Esophagus mucosa (tissue), 1 donor: ENCODE results near the gene FLRT1. TPM values are rescaled to one million over a fixed set of nuclear protein-coding genes. Genes with fewer than 3 reads are reported as not detected.
A peak's percentile ranks its signal among the peaks of the same experiment; 100 is the strongest.

Source experiments
- ATAC-seq: fragments of 200-7000 bp; cut with Tn5 transposase; one replicate; pipeline ENCODE4 v1.9.1; 2020
- total RNA-seq: library from RNA; stranded (reverse); gene quantifications from one replicate; pipeline ENCODE4 v1.2.4, GENCODE V29; 2023
- donor health status: DM: yes; HTN: yes; CAD: no.

The FLRT1 gene
- total RNA-seq, 1 donor from 2014 or later, result not detected

DNA sequence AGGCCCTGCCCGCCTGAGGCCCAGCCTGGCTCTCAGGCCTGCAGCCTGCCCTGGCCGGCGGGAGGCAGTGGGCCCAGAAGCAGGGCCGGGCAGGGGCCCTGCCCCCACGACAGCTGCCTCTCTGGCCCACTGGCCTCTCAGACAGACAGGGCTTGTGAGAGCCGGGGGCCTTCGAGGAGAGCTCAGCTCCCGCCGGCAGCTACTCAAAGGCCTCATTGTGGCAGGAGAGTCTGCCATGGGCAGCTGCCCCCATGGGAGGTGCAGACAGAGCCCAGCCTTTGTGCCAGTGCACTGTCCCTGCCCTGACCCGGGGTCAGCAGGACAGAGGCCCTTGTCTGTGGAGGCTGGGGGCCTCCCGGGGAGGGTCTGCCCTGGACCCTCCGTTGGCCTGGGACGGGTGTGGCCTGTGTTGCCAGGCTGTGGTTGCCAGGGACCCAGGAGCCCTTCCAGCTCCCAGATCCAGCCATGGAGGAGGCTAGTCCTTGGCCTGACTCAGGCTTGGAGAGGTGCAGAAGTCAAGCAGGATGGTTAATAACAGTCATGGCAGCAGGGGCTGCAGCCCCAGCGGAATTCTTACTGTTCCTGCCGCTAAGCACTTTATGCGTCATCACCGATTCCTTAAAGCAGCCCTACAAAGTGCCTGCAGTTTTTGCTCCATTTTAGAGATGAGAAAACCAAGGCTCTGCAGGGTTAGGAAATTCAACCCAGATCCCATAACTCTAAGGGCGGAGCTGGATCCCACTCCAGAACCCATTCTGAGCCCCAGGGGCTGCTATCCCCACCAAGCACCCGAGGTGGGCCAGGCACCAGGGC lies 12.5 kb downstream of the FLRT1 start:
- no peak for ATAC-seq

DNA sequence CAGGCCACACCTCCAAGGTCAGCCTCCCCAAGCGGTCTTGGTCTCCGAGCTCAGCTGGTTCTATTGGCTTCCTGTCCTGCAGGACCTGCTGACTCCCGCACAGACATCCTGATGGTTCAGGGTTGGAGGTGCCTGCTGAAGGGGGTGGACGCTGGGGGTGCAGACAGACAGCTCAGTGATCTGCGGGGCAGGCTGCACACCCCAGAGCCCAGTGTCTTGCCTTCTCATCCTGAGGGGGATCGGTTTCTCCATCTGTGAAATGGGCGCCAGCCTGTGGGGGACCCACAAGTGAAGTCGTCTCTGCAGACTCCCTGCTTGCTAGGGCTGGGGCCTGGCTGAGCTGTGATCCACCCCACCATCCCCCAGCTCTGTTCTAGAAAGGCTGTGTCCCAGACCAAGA lies 13.8 kb downstream of the FLRT1 start:
- ATAC-seq, result no peak

DNA sequence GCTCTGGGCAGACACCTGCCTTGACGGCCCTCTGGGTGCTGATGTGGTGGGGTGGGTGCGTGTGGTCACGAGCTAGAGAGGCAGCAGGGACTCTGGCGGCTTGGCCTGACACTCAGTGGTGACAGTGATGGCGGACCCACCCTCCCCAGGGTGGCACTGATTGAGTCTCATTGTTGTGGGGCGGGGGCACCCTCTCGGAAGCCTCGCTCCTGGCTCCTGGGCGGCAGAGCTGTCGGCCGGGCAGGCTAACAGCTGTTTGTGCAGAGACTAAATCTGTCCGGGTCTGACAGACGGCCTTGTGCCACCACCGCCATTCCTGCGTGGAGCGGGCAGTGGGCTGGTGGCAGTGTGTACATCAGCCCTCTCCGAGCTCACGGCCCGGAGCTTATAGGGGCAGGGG lies 15.6 kb downstream of the FLRT1 start:
- no peak for ATAC-seq

- ATAC-seq, result no peak
These were observed 16.7 kb downstream of the FLRT1 start for GRCh38 chr11:64052436-64052835.

DNA sequence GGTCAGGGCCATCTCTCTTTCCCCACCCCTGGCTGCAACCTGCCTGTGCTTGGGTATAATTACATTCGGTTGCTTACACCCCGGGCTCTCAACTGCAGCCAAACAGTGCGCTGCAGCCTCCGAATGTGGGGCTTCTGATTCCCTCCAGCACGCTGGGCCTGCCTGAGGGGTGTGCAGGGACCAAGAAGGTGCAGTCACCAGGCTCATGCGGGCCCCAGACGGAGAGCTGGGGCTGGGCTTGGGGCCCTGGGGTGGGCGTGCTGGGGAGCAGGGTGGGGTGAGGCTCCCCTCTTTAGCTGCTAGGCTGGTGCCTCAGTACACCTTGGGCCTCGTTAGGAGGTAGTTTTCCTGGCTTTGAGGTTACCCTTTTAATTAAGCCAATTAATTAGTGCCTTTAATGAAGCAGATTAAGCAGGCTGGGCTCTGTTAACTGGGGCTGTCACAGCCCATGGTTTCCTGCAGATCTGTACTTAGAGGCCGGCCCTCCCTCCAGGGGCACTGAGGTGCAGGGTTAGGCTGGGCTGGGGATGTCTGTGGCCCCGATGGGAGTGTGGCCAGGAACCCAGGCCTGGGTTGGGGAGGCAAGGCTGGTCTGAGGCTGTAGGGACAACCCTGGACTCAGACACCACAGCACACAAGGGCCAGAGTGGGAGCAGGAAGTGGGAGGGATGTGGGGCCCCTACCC lies 17.3 kb downstream of the FLRT1 start:
- ATAC-seq, result no peak

DNA sequence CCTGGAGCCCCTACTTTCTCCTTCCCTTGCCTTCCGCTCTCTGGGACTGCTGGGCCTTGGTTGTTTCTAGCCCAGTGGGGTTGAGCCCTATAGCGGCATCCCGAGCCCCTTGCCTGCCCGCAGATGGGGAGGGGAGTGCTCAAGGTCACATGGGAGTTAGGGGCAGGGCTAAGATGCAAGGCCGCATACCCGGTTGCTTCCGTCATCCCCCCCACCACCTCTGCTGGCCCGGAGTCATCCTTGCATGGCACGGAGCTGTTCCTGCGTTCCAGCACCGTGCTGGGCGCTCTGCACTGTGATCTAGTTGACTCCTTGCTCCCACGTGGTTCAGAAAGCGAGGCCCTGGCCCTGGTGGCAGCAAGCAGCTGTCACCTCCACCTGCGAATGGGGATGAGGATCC lies 18.0 kb downstream of the FLRT1 start:
- ATAC-seq, result no peak

DNA sequence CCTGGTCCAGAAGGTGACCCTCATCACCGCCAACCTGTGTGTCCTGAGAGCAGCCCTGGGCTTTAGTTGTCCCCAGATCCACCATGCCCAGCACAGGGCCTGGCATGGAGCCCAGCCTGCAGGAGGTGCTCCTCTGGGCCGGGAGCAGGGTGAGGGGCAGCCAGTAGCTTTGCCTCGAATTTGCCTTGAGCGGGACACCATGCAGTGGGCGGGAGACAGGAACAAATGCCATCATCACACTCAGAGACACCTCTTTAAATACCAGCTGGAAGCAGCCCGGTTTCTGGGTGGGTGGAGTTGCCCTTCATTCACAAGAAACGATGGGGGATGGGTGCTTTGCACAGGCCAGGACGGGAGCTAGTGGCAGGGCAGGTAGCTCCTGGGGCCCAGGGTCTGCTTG lies 19.3 kb downstream of the FLRT1 start:
- no peak for ATAC-seq

- no peak for ATAC-seq
These were observed 20.6 kb downstream of the FLRT1 start for GRCh38 chr11:64056213-64056785.

DNA sequence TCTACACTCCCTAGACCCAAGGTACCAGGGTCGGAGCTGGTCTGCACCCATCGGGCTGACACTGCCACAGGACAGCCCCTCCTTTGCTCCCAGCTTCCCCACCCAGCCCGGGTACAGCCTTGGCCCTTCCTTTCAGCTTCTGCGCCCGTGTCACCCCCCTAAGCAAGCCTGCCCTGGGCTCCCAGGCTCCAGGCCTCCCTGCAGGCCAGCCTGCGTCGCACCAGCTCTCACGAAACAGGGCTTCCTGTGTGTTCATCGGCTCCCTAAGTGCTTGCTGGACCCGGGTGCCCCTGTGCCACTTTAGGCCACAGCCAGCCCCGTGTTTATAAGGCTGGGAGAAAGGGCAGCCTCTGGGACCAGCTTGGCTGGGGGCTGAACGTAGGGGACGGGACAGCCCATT lies 21.1 kb downstream of the FLRT1 start:
- no peak for ATAC-seq

DNA sequence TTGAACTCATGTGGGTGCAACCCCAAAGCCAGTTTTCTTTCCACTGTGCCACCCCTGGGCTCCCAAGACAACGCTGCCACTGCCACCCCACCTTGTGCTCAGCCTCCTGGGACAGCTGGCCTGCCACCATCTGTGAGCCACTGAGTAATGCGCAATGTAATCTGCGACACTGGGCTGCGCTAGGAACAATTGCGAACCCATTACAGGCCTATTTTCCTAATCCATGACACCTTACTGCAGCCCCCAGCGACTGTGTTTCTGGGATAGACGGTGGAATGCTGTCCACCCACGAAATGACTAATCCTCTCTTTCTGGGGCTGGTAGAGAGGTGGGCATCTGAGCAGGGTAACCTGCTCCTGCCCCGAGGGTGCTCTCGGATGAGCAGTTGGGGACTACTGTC lies 22.2 kb downstream of the FLRT1 start:
- no peak for ATAC-seq

DNA sequence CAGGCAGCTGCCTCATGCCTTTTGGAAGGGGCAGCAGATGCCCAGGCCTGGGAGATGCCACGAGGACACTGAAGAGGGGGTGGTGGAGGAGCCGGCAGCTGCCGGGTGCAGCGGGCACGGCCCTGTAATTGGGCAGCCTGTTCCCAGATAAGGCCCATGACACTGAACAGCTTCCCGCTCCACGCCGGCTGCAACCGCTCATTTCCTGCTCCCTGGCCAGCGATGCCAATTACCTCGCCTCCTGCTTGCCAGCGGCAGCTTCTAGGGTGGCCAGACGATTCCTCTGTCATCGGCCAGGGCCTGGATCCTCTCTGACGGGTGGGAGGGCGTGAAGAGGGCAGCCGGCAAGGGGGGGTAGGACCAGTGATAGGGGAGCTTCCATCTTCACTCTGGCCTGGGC lies 22.8 kb downstream of the FLRT1 start:
- ATAC-seq, result no peak

GRCh38 chr11:64059339-64060140 lies 23.8 kb downstream of the FLRT1 start:
- ATAC-seq, result no peak

DNA sequence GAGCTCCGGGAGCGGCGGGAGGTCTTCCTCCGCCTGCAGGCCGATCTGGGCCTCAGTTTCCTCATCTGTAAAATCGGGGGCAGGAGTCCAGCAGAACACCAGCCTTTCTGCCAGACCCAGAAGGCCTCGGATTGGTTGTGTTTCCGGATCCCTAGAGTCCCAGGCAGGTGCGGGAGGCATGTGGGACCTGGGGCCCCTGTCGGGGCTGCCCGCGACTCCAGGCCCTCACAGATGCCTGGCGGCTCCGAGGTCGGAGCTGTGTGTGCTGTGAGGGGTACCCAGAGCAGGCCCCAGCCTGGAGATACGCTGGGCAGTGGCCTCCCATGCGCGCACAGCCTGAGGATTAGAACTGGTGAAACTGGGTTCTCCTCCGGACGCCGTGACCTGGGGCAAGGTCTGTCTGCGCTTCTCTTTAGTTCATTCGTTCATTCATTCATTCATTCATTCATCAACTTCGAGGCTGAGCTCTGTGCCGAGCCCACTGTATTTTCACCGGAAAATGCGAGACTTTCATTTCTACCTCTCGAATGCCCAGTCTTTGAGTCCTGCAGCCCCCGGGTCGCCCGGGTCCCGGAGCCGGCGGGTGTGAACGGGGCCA lies 24.6 kb downstream of the FLRT1 start:
- ATAC-seq, result no peak

DNA sequence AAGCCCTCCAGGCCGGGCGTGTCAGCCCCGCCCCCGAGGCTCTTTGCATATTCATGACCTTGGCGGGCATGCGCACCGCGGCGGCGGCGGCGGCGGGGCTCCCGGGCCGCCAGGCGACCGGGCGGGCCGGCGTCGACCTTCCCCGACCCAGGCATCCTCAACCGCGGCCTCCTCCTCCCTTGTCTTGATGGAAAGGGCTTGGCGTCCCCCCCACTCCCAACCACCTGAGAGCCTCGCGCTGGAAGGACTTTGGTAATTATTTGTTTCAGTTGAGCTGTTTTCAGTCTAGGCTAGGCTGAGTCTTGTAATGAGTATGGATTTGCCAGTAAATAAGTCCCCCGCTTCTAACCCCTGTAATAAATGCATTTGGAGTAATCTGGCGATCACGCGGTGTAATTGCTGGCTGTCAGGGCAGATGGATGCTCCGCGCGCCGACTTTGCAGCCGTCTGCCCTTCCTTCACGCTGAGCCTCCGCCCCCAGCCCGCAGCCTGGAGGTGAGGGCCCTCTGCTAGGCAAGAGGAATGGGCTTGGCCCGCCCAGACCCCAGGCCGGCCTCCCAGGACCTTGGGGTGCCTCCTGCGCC lies 25.2 kb downstream of the FLRT1 start:
- no peak for ATAC-seq

GRCh38 chr11:64062185-64063039 lies 26.7 kb downstream of the FLRT1 start:
- no peak for ATAC-seq

DNA sequence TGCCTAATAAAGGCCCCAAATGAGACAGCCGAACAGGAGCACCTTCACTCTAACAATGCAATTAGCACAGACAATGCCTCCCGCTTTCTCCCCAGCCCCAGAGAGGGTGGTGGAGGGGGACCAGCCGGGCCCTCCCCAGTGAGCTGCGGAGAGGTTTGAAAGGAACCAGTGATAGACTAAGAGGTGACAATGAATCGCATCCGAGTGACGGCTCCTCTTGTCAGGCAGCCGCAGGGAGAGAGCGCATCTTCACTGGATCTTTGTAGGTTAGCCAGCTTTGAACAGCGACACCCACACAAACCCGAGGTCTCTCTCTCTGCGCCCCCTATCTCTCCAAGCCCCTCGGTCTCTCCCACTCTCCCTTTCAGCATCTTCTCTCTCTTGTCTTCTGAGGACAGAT lies 28.0 kb downstream of the FLRT1 start:
- ATAC-seq, result no peak

- peak; percentile 45 for ATAC-seq
These were observed 28.8 kb downstream of the FLRT1 start for GRCh38 chr11:64064374-64065140.

DNA sequence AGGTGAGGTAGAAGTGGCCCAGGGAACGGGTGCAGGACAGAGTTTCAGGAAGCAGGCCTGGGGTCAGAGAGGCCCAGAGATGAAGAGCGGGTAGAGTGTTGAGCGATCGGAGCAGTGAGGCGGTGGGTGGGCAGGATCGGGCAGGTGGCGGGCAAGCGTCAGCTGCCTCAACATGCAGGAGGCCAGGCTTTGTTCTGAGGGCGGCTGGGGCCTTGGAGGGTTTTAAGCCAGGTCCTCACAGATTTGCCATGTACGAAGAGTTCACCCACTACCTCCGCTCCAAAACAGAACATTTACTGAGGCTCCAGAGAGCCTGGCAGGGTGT lies 29.4 kb downstream of the FLRT1 start:
- ATAC-seq, result peak; percentile 51

DNA sequence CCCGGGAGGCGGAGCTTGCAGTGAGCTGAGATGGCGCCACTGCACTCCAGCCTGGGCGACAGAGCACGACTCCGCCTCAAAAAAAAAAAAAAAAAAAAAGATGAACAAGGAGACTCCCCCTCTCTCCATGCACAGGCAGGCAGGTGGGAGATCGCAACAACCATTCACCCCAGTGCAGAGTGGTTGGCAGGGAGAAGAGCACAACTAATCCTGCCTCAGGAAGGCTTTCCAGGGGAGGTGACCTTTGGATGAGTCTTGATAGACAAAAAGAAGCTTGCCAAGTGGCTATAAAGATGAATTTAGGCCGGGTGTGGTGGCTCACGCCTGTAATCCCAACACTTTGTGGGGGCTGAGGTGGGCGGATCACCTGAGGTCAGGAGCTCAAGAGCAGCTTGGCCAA lies 30.0 kb downstream of the FLRT1 start:
- no peak for ATAC-seq

DNA sequence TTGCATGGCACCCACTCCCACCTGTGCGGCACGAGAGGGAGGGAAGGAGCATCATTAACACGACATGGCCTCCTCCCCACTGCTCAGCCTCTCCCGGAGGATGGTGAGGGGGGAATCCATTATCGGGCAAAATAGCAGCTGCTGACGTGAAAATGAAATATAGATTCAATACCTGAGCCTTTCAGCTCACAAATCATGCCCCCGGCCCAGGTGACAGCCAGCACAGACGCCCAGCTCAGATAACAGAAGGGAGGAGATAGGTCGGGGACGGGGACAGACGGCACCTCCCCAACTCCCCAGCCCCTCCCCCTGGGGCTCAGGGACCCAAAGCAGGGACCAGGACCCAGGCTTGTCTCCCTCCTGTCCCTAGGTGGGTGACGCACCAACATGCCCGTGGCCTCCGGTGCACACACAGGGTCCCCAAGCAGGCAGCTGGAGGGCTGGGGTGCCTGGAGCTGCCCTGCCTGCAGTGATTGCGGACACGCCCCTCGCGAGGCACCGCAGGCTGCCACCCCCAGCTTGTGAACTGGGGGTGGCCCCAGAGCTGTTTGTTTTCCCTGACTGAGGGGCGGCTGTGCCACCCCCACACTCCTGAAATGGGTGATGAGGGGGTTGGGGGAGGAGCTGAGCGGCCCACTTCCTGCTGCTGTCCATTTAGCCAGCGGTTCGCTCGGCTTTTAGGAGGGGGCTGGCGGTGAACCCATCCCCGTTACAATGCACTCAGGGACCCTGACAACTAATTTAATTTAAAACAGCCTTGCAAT lies 31.7 kb downstream of the FLRT1 start:
- ATAC-seq, result no peak
